Fibroblast of the aortic adventitia (primary cell): Measurements from ENCODE around the gene COL15A1. TPM values are rescaled to one million over a fixed set of nuclear protein-coding genes. Genes with fewer than 3 reads are reported as not detected.

ENCODE experiments used
- DNase-seq: peaks from one replicate; pipeline ENCODE4 v3.0.0-alpha.2; 2010; ENCODE audit warnings: low read depth
- H3K4me3 ChIP-seq: 2 replicates; pipeline ENCODE4 v1.5.1; 2011; ENCODE audit warnings: low read depth, mild to moderate bottlenecking, control low read depth, low read length, moderate library complexity
- total RNA-seq: library from RNA; depleted of rRNA; stranded (reverse); fragments of >200 nt; gene quantifications from 2 replicates; pipeline ENCODE4 v1.2.3, GENCODE V29; 2012; ENCODE audit warnings: low replicate concordance
- TF ChIP-seq, protein P1 (sequence below): IDR thresholded peaks from 2 replicates; pipeline ENCODE4 v1.5.1; 2011; ENCODE audit warnings: mild to moderate bottlenecking, low read length, control low read depth, inconsistent platforms; ENCODE audit not compliant: insufficient read depth

The COL15A1 gene
- total RNA-seq, 1 donor = 25.3 TPM

- no peak overlapping the region for H3K4me3 ChIP-seq
- TF ChIP-seq, protein P1, sequence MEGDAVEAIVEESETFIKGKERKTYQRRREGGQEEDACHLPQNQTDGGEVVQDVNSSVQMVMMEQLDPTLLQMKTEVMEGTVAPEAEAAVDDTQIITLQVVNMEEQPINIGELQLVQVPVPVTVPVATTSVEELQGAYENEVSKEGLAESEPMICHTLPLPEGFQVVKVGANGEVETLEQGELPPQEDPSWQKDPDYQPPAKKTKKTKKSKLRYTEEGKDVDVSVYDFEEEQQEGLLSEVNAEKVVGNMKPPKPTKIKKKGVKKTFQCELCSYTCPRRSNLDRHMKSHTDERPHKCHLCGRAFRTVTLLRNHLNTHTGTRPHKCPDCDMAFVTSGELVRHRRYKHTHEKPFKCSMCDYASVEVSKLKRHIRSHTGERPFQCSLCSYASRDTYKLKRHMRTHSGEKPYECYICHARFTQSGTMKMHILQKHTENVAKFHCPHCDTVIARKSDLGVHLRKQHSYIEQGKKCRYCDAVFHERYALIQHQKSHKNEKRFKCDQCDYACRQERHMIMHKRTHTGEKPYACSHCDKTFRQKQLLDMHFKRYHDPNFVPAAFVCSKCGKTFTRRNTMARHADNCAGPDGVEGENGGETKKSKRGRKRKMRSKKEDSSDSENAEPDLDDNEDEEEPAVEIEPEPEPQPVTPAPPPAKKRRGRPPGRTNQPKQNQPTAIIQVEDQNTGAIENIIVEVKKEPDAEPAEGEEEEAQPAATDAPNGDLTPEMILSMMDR = no peak
- no peak for DNase-seq
Measured at GRCh38 chr9:98930792-98931191, 12.9 kb upstream of the COL15A1 start.

DNA sequence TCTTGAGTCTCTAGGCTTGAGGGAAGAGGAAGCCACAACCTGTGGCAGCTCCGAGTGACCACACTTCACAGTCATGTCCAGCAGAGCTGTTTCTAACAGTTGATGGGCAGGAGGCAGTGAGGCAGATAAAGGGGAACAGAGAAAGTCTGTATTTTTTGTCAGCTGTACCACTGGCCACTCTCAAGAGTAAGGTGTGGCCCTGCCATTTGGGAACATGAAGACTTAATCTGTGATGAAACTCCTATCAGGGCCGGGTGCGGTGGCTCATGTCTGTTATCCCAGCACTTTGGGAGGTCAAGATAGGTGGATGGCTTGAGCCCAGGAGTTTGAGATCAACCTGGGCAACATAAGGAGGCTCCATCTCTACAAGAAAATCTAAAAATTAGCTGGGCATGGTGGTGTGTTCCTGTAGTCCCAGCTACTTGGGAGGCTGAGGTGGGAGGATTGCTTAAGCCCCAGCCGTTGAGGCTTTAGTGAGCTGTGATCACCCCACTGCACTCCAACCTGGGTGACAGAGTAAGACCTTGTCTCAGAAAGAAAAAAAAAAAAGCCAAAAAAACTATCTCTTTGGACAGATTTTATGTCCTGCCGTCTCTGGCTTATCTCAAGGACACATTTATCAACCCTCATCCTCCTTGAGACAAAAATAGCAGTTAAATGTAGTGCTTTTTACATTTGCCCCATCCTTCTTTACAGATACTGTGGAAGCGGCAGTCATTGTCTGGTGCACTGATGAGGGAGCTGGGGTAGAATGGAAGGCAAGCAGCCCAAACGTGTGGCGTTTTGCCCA lies 11.9 kb upstream of the COL15A1 start:
- DNase-seq = no peak
- H3K4me3 ChIP-seq = no peak overlapping the region
- TF ChIP-seq, protein P1 = no peak

GRCh38 chr9:98933185-98933584 lies 10.5 kb upstream of the COL15A1 start:
- TF ChIP-seq, protein P1 = no peak
- H3K4me3 ChIP-seq = no peak overlapping the region
- DNase-seq = no peak

DNA sequence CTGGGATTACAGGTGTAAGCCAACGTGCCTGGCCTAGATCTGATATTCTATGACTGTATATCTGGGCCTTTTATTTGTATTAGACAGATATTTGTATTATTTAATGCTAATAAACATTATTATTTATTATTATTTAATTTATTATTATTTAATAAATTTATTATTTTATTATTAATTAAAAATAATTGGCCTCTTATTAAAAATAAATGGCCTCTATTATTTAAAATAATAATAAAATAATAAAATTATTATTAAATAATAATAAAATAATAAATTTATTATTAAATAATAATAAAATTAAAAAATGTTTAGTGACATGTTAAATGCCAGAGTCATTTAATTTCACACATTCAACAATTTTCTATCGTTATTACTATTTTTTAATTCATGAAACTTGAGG lies 9.8 kb upstream of the COL15A1 start:
- no peak for DNase-seq
- no peak overlapping the region for H3K4me3 ChIP-seq
- TF ChIP-seq, protein P1 = no peak

DNA sequence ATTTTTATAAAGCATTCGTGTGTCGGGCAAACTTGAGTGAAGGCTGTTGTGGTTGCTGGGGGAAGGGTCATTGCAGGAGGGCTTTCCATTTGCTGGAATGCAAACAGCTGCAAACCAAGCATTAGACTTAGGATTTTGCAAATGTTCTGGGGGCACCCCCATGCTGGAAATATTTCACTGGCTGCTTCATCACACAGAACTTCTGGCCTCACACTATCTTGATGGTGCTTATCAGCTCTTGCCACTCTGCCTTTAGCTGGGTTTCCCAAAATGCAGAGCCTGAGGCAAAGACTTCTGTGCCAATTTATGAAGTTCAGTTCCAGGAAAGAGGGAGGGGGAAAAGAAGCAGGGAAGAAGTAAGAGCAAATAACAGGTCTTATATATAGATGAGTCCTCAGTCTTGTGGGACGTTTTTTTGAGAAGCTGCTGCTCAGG lies 8.6 kb upstream of the COL15A1 start:
- peak; percentile 40 for DNase-seq
- no peak overlapping the region for H3K4me3 ChIP-seq
- TF ChIP-seq, protein P1 = no peak

DNA sequence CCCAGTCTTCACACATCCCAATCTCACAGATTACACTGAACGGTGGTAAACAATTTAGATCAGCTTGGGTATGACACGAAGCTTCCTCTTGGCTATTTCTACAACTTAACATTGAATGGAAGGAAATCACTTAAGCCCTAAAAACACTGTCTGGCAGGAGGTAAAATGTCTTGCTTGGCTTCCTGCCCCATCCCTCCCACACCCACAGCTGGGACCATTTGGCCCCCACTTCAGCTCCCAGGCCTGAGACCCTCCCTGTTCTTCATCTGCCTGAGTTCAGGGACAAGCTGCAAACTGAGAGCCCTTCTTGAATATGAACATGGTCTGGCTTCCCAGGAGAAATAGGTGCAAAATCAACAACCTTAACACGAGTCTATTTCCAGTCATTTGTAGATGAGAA lies 3.4 kb upstream of the COL15A1 start:
- DNase-seq = no peak
- no peak overlapping the region for H3K4me3 ChIP-seq
- TF ChIP-seq, protein P1 = no peak

DNA sequence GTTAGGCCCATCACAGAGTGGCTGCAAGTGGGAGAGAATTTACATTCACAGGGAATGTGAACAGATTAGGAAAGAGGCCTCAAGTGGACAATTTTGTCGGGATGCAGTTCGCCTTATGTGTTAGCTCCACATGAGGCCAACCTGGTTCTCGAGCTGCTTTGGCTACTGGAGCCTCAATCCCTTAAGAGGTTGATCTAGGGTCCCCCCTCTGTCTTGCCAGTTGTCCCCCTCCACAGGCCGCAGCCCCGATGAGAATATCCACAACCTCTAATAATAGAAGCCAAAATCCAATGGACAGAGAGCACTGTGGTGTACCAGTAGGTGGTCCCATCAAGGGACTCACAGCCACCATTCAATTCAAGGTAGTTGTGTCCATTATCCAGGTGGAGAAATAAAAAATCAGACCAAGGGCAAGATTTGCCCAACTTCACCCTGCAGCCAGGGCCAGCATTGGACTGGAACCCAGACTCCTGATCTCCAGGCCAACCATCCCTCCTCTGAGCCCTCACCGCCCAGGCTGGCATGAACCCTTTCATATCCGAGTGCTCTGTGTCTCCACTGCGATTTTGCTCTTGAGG lies 1.7 kb upstream of the COL15A1 start:
- DNase-seq = no peak
- H3K4me3 ChIP-seq = no peak overlapping the region
- TF ChIP-seq, protein P1 = no peak
